ENCODE measurements around the gene CHRND. TPM values are rescaled to one million over a fixed set of nuclear protein-coding genes. Genes with fewer than 3 reads are reported as not detected.

Gene CHRND
- total RNA-seq, 2 experiments from 2014 or later, result not detected

- no peaks in the 10 kb centered on the region for H3K27me3 ChIP-seq (ENCODE audit: control insufficient read depth in 1 of 2, insufficient read depth in 2 of 2, low read length in 2 of 2)
- H3K36me3 ChIP-seq (ENCODE audit: insufficient read depth, low read length), result peaks cover 85% of the 10 kb centered on the region
- no peaks in the 10 kb centered on the region for H3K4me1 ChIP-seq (ENCODE audit: insufficient read depth, low read length)
- TF ChIP-seq CTCF (IDR thresholded peaks at IDR 0.05), result no peak
- Mint-ChIP-seq H3K27ac (no peak overlapping the region), H3K9me3 (no peaks in the 10 kb centered on the region), H3K27me3 (no peaks in the 10 kb centered on the region), H3K4me1 (ENCODE audit: low read depth) (no peaks in the 10 kb centered on the region), H3K36me3 (ENCODE audit: low read depth) (peaks cover 94% of the 10 kb centered on the region), H3K4me3 (no peak overlapping the region)
- no peak for ATAC-seq (ENCODE audit: poor library complexity)
- H3K27ac ChIP-seq (ENCODE audit: low read depth in 1 of 2, low read length in 2 of 2), result no peak overlapping the region
- no peaks in the 10 kb centered on the region for H3K9me3 ChIP-seq (ENCODE audit: control insufficient read depth in 1 of 2, insufficient read depth in 1 of 2, low read length in 2 of 2)
- H3K4me3 ChIP-seq (ENCODE audit: low read length), result no peak overlapping the region
- POLR2A ChIA-PET, result interaction anchor here (1.0 kb wide), 1 partner anchor 9 kb away, joined by 3 read pairs; no protein-coding TSS in a partner anchor
- intact Hi-C loops (cut with DNase I, micrococcal nuclease), result no loop called here
- CTCF ChIA-PET, result no interaction called here
- no peak for DNase-seq
Observed at GRCh38 chr2:232562515-232563151, 36.7 kb downstream of the CHRND start.

- ATAC-seq (ENCODE audit: poor library complexity) (no peak), DNase-seq (no peak)
- H3K27ac ChIP-seq (ENCODE audit: low read depth in 1 of 2, low read length in 2 of 2), result no peak overlapping the region
- H3K27me3 ChIP-seq (ENCODE audit: control insufficient read depth in 1 of 2, insufficient read depth in 2 of 2, low read length in 2 of 2), result no peaks in the 10 kb centered on the region
- no peaks in the 10 kb centered on the region for H3K9me3 ChIP-seq (ENCODE audit: control insufficient read depth in 1 of 2, insufficient read depth in 1 of 2, low read length in 2 of 2)
- Mint-ChIP-seq H3K36me3 (ENCODE audit: low read depth) (peaks cover 96% of the 10 kb centered on the region), H3K4me3 (no peak overlapping the region), H3K9me3 (no peaks in the 10 kb centered on the region), H3K27ac (no peak overlapping the region), H3K4me1 (ENCODE audit: low read depth) (no peaks in the 10 kb centered on the region), H3K27me3 (no peaks in the 10 kb centered on the region)
- peaks cover 87% of the 10 kb centered on the region for H3K36me3 ChIP-seq (ENCODE audit: insufficient read depth, low read length)
- TF ChIP-seq CTCF (IDR thresholded peaks at IDR 0.05), result no peak
- H3K4me3 ChIP-seq (ENCODE audit: low read length), result no peak overlapping the region
- CTCF ChIA-PET, result no interaction called here
- H3K4me1 ChIP-seq (ENCODE audit: insufficient read depth, low read length), result no peaks in the 10 kb centered on the region
- intact Hi-C loops (cut with DNase I, micrococcal nuclease), result no loop called here
- POLR2A ChIA-PET, result interaction anchor here (1.0 kb wide), 1 partner anchor 10 kb away, joined by 3 read pairs; no protein-coding TSS in a partner anchor
Observed at GRCh38 chr2:232563580-232563979, 37.6 kb downstream of the CHRND start.

- Mint-ChIP-seq H3K27me3 (no peaks in the 10 kb centered on the region), H3K9me3 (no peaks in the 10 kb centered on the region), H3K36me3 (ENCODE audit: low read depth) (peaks cover 100% of the 10 kb centered on the region), H3K27ac (no peak overlapping the region), H3K4me1 (ENCODE audit: low read depth) (no peaks in the 10 kb centered on the region), H3K4me3 (no peak overlapping the region)
- POLR2A ChIA-PET, result interaction anchor here (1.1 kb wide), 1 partner anchor 18 kb away, joined by 3 read pairs; the partner anchor contains the start of gene TIGD1
- intact Hi-C loops (cut with DNase I, micrococcal nuclease), result no loop called here
- Histone ChIP-seq H3K27me3 (ENCODE audit: control insufficient read depth in 1 of 2, insufficient read depth in 2 of 2, low read length in 2 of 2) (no peaks in the 10 kb centered on the region), H3K4me1 (ENCODE audit: insufficient read depth, low read length) (no peaks in the 10 kb centered on the region), H3K9me3 (ENCODE audit: control insufficient read depth in 1 of 2, insufficient read depth in 1 of 2, low read length in 2 of 2) (no peaks in the 10 kb centered on the region), H3K27ac (ENCODE audit: low read depth in 1 of 2, low read length in 2 of 2) (no peak overlapping the region), H3K36me3 (ENCODE audit: insufficient read depth, low read length) (peaks cover 78% of the 10 kb centered on the region), H3K4me3 (ENCODE audit: low read length) (no peak overlapping the region)
- no peak for TF ChIP-seq CTCF (IDR thresholded peaks at IDR 0.05)
- no peak for DNase-seq
- CTCF ChIA-PET, result no interaction called here
- ATAC-seq (ENCODE audit: poor library complexity), result no peak
Observed at GRCh38 chr2:232567721-232568120, 41.8 kb downstream of the CHRND start.

All from CD4-positive, alpha-beta T cell (primary cell).